HG02870 (cell line): ENCODE measurements around the gene INTS1.

ENCODE experiments used
- ATAC-seq: cut with Tn5 transposase; IDR thresholded peaks from one replicate; pipeline ENCODE4 v1.9.1; 2021; ENCODE audit warnings: mild to moderate bottlenecking, moderate library complexity; ENCODE audit not compliant: unreplicated experiment

Gene INTS1

GRCh38 chr7:1489336-1489735 is 14.9 kb downstream of the INTS1 start:
- ATAC-seq = no peak

- ATAC-seq = no peak
These were observed 16.2 kb downstream of the INTS1 start for GRCh38 chr7:1488016-1488415.

- no peak for ATAC-seq
These were observed 16.7 kb downstream of the INTS1 start for GRCh38 chr7:1487466-1487865.

GRCh38 chr7:1486571-1486970 is 17.6 kb downstream of the INTS1 start:
- no peak for ATAC-seq

GRCh38 chr7:1485156-1485555 is 19.0 kb downstream of the INTS1 start:
- no peak for ATAC-seq

GRCh38 chr7:1484569-1484968 is 19.6 kb downstream of the INTS1 start:
- no peak for ATAC-seq

GRCh38 chr7:1483536-1484505 is 20.4 kb downstream of the INTS1 start:
- ATAC-seq = no peak

GRCh38 chr7:1483079-1483478 is 21.1 kb downstream of the INTS1 start:
- ATAC-seq = no peak

- ATAC-seq = no peak
These were observed 22.9 kb downstream of the INTS1 start for GRCh38 chr7:1481300-1481699.

- no peak for ATAC-seq
These were observed 23.5 kb downstream of the INTS1 start for GRCh38 chr7:1480670-1481069.

- ATAC-seq = no peak
These were observed 24.9 kb downstream of the INTS1 start for GRCh38 chr7:1479287-1479686.

- no peak for ATAC-seq
These were observed 25.7 kb downstream of the INTS1 start for GRCh38 chr7:1478480-1478879.

GRCh38 chr7:1476859-1477258 is 27.3 kb downstream of the INTS1 start:
- ATAC-seq = no peak

GRCh38 chr7:1475991-1476390 is 28.2 kb downstream of the INTS1 start:
- no peak for ATAC-seq

GRCh38 chr7:1475393-1475792 is 28.8 kb downstream of the INTS1 start:
- no peak for ATAC-seq

- ATAC-seq = no peak
These were observed 29.5 kb downstream of the INTS1 start for GRCh38 chr7:1474736-1475135.

GRCh38 chr7:1473864-1474512 is 30.2 kb downstream of the INTS1 start:
- ATAC-seq = no peak

GRCh38 chr7:1470901-1471300 is 33.3 kb downstream of the INTS1 start:
- ATAC-seq = no peak

- ATAC-seq = no peak
These were observed 35.4 kb downstream of the INTS1 start for GRCh38 chr7:1468643-1469298.

GRCh38 chr7:1468203-1468602 is 36.0 kb downstream of the INTS1 start:
- ATAC-seq = no peak

GRCh38 chr7:1466524-1467271 is 37.5 kb downstream of the INTS1 start:
- no peak for ATAC-seq
